Panc1 (cell line): ENCODE data around the gene AHNAK. TPM values are rescaled to one million over a fixed set of nuclear protein-coding genes. Genes with fewer than 3 reads are reported as not detected.
A peak's percentile ranks its signal among the peaks of the same experiment; 100 is the strongest.

Source experiments
- ATAC-seq: fragments of 200-7000 bp; cut with Tn5 transposase; 2 replicates; pipeline ENCODE4 v1.9.1; 2020; ENCODE audit warnings: mild to moderate bottlenecking, moderate library complexity
- BruUV-seq: library from RNA; stranded (reverse); fragments of 400-500 nt; replicated peaks from 2 replicates; lab custom pipeline; 2021; lab: Mats Ljungman, UMichigan
- CTCF ChIA-PET: fragments of 300-600 bp; sonication (Branson Sonifier 250); formaldehyde crosslinking; loops from one replicate; lab custom pipeline; 2022; ENCODE audit warnings: antibody characterized with exemption; lab: Charles Lee
- POLR2A ChIA-PET: fragments of 300-600 bp; sonication (Branson Sonifier 250); formaldehyde crosslinking; loops from one replicate; lab custom pipeline; 2022; ENCODE audit warnings: antibody characterized with exemption; lab: Charles Lee
- DNase-seq: peaks from one replicate; pipeline ENCODE4 v3.0.0-alpha.2; 2010; ENCODE audit warnings: low read depth, low spot score
- H3K27ac ChIP-seq: 2 replicates; pipeline ENCODE4 v1.5.1; 2011; ENCODE audit warnings: mild to moderate bottlenecking, low read length, inconsistent platforms
- H3K27me3 ChIP-seq: fragments of 200-500 bp; sonication (Bioruptor generic); 2 replicates; pipeline ENCODE4 v1.6.0; 2014; ENCODE audit warnings: low read length, inconsistent platforms; ENCODE audit not compliant: control insufficient read depth, insufficient read depth
- H3K36me3 ChIP-seq: fragments of 200-500 bp; sonication (Bioruptor generic); 2 replicates; pipeline ENCODE4 v1.5.1; 2014; ENCODE audit warnings: inconsistent platforms, mild to moderate bottlenecking, low read length, moderate library complexity; ENCODE audit not compliant: control insufficient read depth, insufficient read depth
- H3K4me1 ChIP-seq: 2 replicates; pipeline ENCODE4 v1.5.1; 2011; ENCODE audit warnings: inconsistent platforms, mild to moderate bottlenecking, low read length, moderate library complexity; ENCODE audit not compliant: control insufficient read depth, insufficient read depth
- H3K4me3 ChIP-seq, 2 experiments: 2 replicates each; pipeline ENCODE4 v1.5.1; 2011 to 2012; ENCODE audit warnings: low read depth in 2 of 2, low read length in 2 of 2, mild to moderate bottlenecking in 2 of 2, inconsistent platforms in 1 of 2, moderate library complexity in 1 of 2
- H3K9me3 ChIP-seq: fragments of 200-500 bp; sonication (Bioruptor generic); 2 replicates; pipeline ENCODE4 v1.5.1; 2014; ENCODE audit warnings: low read depth, mild to moderate bottlenecking, inconsistent platforms, low read length, moderate library complexity; ENCODE audit not compliant: control insufficient read depth, insufficient read depth
- CTCF ChIP-seq: fragments of 450-650 bp; IDR thresholded peaks from 2 replicates; pipeline ENCODE4 v1.5.1; 2017; ENCODE audit warnings: mild to moderate bottlenecking
- POLR2AphosphoS5 ChIP-seq: IDR thresholded peaks from 2 replicates; pipeline ENCODE4 v1.6.1; 2012; ENCODE audit warnings: mild to moderate bottlenecking, low read depth, low read length, moderate library complexity
- REST ChIP-seq, 2 experiments: IDR thresholded peaks; 2 replicates each; pipeline ENCODE4 v1.6.1; 2011 to 2012; ENCODE audit warnings: low read depth in 2 of 2, control low read depth in 1 of 2, low read length in 1 of 2, mild to moderate bottlenecking in 1 of 2, moderate library complexity in 1 of 2; ENCODE audit not compliant: insufficient read depth in 1 of 2
- SIN3A ChIP-seq: IDR thresholded peaks from 2 replicates; pipeline ENCODE4 v1.6.1; 2012; ENCODE audit warnings: low read depth, mild to moderate bottlenecking, low read length, moderate library complexity, borderline replicate concordance; ENCODE audit not compliant: insufficient read depth
- TCF7L2 ChIP-seq: IDR thresholded peaks from 2 replicates; pipeline ENCODE4 v1.6.1; 2011; ENCODE audit warnings: mild to moderate bottlenecking, low read depth, low read length, inconsistent platforms
- in situ Hi-C: cut with HindIII; loops from 2 replicates; pipeline ENCODE4 v1.10.0; 2016; ENCODE audit warnings: low sequenced_read_pairs, low pct_unique_long_range_greater_than_20kb
- intact Hi-C: fragments of 100-400 bp; cut with micrococcal nuclease; formaldehyde crosslinking; loops from one replicate; pipeline ENCODE4 v1.10.0; 2022; ENCODE audit not compliant: unreplicated experiment
- total RNA-seq: library from RNA; stranded (reverse); gene quantifications from one replicate; pipeline ENCODE4 v1.2.1, GENCODE V29; 2021; ENCODE audit not compliant: unreplicated experiment

The AHNAK gene
- total RNA-seq, 1 experiment from 2014 or later: 844 TPM

GRCh38 chr11:62556875-62557631, 10.4 kb upstream of the AHNAK start:
- DNase-seq: no peak
- in situ Hi-C loops: no loop called here

More at GRCh38 chr11:62556875-62557631, 10.4 kb upstream of the AHNAK start:
- CTCF ChIA-PET: interaction anchor here (0.8 to 3.0 kb wide), 3 partner anchors 14 to 162 kb away, joined by 4 to 14 read pairs (median 9); no protein-coding TSS in a partner anchor
- POLR2A ChIA-PET: interaction anchor here (0.6 to 1.5 kb wide), 3 partner anchors 9 to 13 kb away, joined by 4 to 7 read pairs (median 6); partner anchors contain the start of gene AHNAK
- peak overlapping the region; percentile 94 for H3K27ac ChIP-seq
- intact Hi-C loops: no loop called here
- BruUV-seq: no TSS peak
- peak overlapping the region in 1 of 2 experiments; percentile 15; a peak in 1 of 4 replicates for H3K4me3 ChIP-seq
- H3K9me3 ChIP-seq: no peaks in the 10 kb centered on the region
- TF ChIP-seq TCF7L2: no peak
- TF ChIP-seq POLR2AphosphoS5: peak; percentile 15; the same call in 1 of the 2 replicates
- TF ChIP-seq REST (IDR thresholded peaks at IDR 0.05; ENCODE audit: insufficient read depth in 1 of 2, low read depth in 2 of 2, low read length in 1 of 2): no peak
- no peak; the same call in none of the 2 replicates for TF ChIP-seq SIN3A
- no peak for TF ChIP-seq CTCF
- peaks cover 93% of the 10 kb centered on the region for H3K4me1 ChIP-seq
- peaks cover 5% of the 10 kb centered on the region; the same call in 1 of the 2 replicates for H3K36me3 ChIP-seq
- ATAC-seq: peak; percentile 23
- no peaks in the 10 kb centered on the region for H3K27me3 ChIP-seq
